Prostate gland (tissue), 2 donors: ENCODE measurements around the gene PPP1R37. TPM values are rescaled to one million over a fixed set of nuclear protein-coding genes. Genes with fewer than 3 reads are reported as not detected.

Experiments used
- DNase-seq: peaks from one replicate; pipeline ENCODE4 v3.0.0-alpha.2; 2019; ENCODE audit warnings: low spot score
- H3K27ac ChIP-seq, 2 donors: fragments of 200-600 bp; sonication (generic); 2 replicates each; pipeline ENCODE4 v1.5.1; 2017 to 2019
- H3K27me3 ChIP-seq: fragments of 200-600 bp; sonication (generic); replicated peaks from 2 replicates; pipeline ENCODE4 v1.5.1; 2019; ENCODE audit not compliant: insufficient read depth
- H3K36me3 ChIP-seq, 2 donors: fragments of 200-600 bp; sonication (generic); 1 replicate in 1 of 2; 2 replicates in 1 of 2; pipeline versions ENCODE4 v1.5.1 to v1.8.1; 2017 to 2019
- H3K4me1 ChIP-seq: fragments of 200-600 bp; sonication (generic); replicated peaks from 2 replicates; pipeline ENCODE4 v1.5.1; 2019
- H3K4me3 ChIP-seq, 2 donors: fragments of 200-600 bp; sonication (generic); 2 replicates each; pipeline ENCODE4 v1.5.1; 2017 to 2019
- H3K9me3 ChIP-seq: fragments of 200-600 bp; sonication (generic); 2 replicates; pipeline ENCODE4 v1.5.1; 2017
- CTCF ChIP-seq, 4 experiments: fragments of 200-600 bp in 2 of 4; fragments of 450-650 bp in 2 of 4; sonication (generic) in 2 of 4; IDR thresholded peaks; 1 replicate in 3 of 4; 2 replicates in 1 of 4; pipeline ENCODE4 v1.5.1; 2016 to 2019; ENCODE audit warnings: antibody characterized with exemption in 4 of 4, mild to moderate bottlenecking in 2 of 4, moderate library complexity in 2 of 4
- POLR2A ChIP-seq: fragments of 450-650 bp; IDR thresholded peaks from one replicate; pipeline ENCODE4 v1.6.1; 2016; ENCODE audit warnings: antibody characterized with exemption, mild to moderate bottlenecking
- POLR2AphosphoS5 ChIP-seq: sonication (generic); formaldehyde crosslinking; IDR thresholded peaks from one replicate; pipeline ENCODE4 v1.6.1; 2017; ENCODE audit warnings: antibody characterized with exemption
- WGBS: methylation state at CpG from one replicate; pipeline ENCODE4 v1.1.5; 2018; 5-methylcytosine and 5-hydroxymethylcytosine counted together
- intact Hi-C: fragments of 100-400 bp; cut with DNase I; formaldehyde crosslinking; loops from one replicate; pipeline ENCODE4 v1.14.2; 2022
- total RNA-seq, 2 donors: library from RNA; depleted of rRNA; stranded (reverse); fragments of >200 nt; gene quantifications; one replicate each; pipeline ENCODE4 v1.1.0, GENCODE V29; 2016

PPP1R37 gene
- total RNA-seq, 2 donors from 2014 or later: 50.1 to 90.3 TPM

DNA sequence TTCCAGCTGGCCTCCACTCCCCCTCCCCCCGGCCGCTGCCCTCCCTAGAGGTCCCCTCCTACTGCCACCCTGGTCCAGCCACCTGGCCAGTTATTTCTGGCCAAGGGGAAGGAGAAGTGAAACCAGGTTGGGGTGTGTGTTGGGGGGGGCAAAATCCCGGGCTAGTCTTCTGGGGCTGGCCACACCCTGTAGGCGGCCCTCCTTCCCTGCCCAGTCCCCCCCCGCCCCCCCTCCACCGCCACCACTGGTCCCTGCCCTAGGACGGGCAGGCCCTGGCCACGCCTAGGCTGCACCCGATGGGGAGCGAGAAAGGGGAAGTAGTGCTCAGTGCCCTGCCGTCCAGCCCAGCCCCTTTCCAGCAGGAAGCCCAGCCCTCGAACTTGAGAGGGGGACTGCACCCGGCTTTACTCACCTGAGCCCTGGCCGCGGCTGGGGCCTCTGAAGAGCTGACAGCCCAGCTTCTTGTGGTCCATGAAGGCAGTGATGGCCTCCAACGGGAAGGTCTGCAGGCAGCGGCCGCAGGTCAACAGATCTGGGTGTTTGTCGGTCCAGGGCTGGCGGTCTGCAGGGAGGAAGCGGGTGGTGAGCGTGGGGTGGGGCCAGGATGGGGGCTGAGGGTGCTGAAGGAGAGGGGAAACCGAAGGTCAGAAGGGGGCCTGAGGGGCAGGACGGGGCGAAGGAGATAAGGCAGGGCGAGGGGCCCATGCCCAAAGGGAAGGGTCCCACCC is 17.5 kb upstream of the PPP1R37 start:
- Histone ChIP-seq H3K4me3 (peak overlapping the region; percentile 29 to 34), H3K27ac (peak overlapping the region; percentile 41 to 65), H3K4me1 (peaks cover 5% of the 10 kb centered on the region), H3K36me3 (peaks cover 2 to 3% of the 10 kb centered on the region in 2 donors), H3K27me3 (no peaks in the 10 kb centered on the region), H3K9me3 (no peaks in the 10 kb centered on the region)
- peak; percentile 63 for DNase-seq
- no peak for TF ChIP-seq POLR2AphosphoS5
- peak; percentile 64 for TF ChIP-seq POLR2A
- WGBS: 23% methylated on average over 23 of the region's 26 CpGs
- intact Hi-C loops: no loop called here

DNA sequence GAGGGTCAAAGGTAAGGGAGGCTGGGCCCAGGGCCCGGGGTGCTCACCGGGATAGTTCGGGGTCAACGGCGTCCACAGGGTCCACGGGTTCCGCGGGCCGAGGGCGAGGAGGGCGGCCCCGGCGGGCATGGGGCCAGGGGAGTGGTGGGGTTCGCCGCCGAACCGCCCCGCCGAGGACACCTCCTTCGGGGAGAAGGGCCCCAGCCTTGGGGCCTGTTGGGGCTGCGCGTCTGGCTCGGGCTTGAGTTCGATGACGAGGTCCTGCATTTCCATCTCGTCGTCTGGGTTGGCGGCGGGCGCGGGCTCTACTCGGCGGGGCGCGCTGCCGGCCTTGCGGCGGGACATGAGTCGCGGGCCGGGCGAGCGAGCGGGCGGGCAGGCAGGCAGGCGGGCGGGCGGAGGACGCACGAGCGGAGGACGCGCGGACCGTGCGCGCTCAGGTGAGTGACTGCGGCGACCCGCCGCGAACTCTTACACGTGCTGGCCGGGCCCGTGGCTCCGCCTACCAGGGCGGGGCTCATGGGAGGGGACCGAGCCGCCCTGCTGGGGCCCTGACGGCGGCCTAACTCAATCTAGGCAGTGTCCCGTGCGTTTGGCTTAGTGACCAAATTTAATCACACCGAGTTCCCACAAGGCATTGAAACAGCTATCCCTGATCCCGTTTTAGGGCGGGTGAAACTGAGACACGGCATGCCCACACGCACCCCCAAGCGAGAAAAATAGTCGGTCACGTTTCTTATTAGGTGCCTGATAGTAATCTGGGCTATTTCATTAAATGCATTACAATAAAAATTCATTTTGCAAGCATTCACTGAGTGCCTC is 16.7 kb upstream of the PPP1R37 start, which contains the start of gene ZNF296:
Gene ZNF296 (minus strand): TSS at position 450 of the 822 bp plus-strand sequence. CDS start 105 bp downstream, at position 345.
- peak; percentile 79 for DNase-seq
- H3K27ac ChIP-seq: peak within 1 kb of the TSS; percentile 41 to 65
- TF ChIP-seq POLR2AphosphoS5 (peak; percentile 75), POLR2A (peak; percentile 90), CTCF (IDR thresholded peaks at IDR 0.05) (no peak)
- no peaks in the 10 kb centered on the region for H3K27me3 ChIP-seq
- no peaks in the 10 kb centered on the region for H3K9me3 ChIP-seq
- H3K4me1 ChIP-seq: peaks cover 5% of the 10 kb centered on the region
- H3K36me3 ChIP-seq: no peaks in the 10 kb centered on the region
- peak within 1 kb of the TSS; percentile 29 to 34 for H3K4me3 ChIP-seq
- 3% methylated on average over 70 of the region's 81 CpGs for WGBS
- intact Hi-C loops: no loop called here

DNA sequence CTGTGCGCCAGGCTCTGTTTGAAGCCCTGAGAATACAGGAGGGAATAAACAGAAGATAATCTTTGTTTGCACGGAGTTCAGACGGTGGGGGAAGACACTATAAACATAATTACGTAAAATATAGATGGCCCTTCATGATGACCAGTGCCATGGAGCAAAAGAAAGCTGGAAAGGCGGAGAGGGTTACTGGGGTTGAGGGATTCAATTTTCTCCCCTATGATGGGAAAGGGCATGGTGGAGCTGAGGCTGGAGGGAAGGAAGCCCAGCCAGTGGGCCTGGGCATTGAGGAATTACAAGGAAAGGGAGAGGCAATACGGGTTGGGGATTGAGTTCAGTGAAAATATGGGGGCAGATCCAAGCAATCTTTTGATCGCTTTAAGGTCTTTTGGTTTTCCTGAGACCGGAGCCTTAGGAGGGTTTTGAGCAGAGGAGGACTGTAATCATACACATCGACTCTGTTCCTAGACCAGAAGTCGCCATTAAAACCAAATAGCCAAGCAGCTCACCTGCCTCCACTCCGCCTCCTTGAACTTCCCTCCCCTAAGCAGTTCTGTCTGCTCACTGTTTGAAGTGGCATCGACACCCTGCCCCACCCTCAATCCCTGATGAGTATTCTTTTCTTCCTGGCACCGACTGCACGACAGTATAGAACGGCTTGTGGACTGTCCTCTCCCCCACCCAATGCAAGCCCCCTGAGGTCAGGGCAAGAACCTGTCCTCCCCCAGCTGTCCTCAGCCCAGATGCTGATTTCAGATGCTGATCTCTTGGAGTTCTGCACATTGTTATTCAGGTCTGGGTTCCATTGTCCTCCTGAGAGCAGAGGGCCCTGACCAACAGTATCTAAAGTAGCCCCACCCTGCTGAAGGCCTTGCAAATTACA is 15.9 kb upstream of the PPP1R37 start:
- WGBS: 62% methylated on average over 15 of the region's 15 CpGs
- DNase-seq: no peak
- TF ChIP-seq POLR2AphosphoS5 (no peak), CTCF (IDR thresholded peaks at IDR 0.05) (no peak), POLR2A (no peak)
- Histone ChIP-seq H3K36me3 (no peaks in the 10 kb centered on the region), H3K27me3 (no peaks in the 10 kb centered on the region), H3K9me3 (no peaks in the 10 kb centered on the region), H3K4me1 (peaks cover 5% of the 10 kb centered on the region), H3K4me3 (peak overlapping the region in 1 of 2 donors; percentile 34), H3K27ac (peak overlapping the region in 1 of 2 donors; percentile 41)
- intact Hi-C loops: no loop called here

GRCh38 chr19:45078390-45079062 is 14.5 kb upstream of the PPP1R37 start:
- no peaks in the 10 kb centered on the region for H3K36me3 ChIP-seq
- no peaks in the 10 kb centered on the region for H3K9me3 ChIP-seq
- intact Hi-C loops: no loop called here

More at GRCh38 chr19:45078390-45079062, 14.5 kb upstream of the PPP1R37 start:
- peaks cover 5% of the 10 kb centered on the region for H3K4me1 ChIP-seq
- no peak for DNase-seq
- H3K27ac ChIP-seq: peak overlapping the region; percentile 37 to 55
- peak overlapping the region; percentile 68 to 79 for H3K4me3 ChIP-seq
- TF ChIP-seq CTCF (IDR thresholded peaks at IDR 0.05): no peak
- no peak for TF ChIP-seq POLR2A
- TF ChIP-seq POLR2AphosphoS5: no peak
- WGBS: 59% methylated on average over 10 of the region's 10 CpGs
- H3K27me3 ChIP-seq: no peaks in the 10 kb centered on the region
